HG02970 (cell line): ENCODE measurements around the gene TCEA3.

Experiments
- ATAC-seq: cut with Tn5 transposase; IDR thresholded peaks from one replicate; pipeline ENCODE4 v1.9.1; 2021; ENCODE audit warnings: mild to moderate bottlenecking, moderate library complexity, moderate number of reproducible peaks; ENCODE audit not compliant: unreplicated experiment, low FRiP score

The TCEA3 gene

DNA sequence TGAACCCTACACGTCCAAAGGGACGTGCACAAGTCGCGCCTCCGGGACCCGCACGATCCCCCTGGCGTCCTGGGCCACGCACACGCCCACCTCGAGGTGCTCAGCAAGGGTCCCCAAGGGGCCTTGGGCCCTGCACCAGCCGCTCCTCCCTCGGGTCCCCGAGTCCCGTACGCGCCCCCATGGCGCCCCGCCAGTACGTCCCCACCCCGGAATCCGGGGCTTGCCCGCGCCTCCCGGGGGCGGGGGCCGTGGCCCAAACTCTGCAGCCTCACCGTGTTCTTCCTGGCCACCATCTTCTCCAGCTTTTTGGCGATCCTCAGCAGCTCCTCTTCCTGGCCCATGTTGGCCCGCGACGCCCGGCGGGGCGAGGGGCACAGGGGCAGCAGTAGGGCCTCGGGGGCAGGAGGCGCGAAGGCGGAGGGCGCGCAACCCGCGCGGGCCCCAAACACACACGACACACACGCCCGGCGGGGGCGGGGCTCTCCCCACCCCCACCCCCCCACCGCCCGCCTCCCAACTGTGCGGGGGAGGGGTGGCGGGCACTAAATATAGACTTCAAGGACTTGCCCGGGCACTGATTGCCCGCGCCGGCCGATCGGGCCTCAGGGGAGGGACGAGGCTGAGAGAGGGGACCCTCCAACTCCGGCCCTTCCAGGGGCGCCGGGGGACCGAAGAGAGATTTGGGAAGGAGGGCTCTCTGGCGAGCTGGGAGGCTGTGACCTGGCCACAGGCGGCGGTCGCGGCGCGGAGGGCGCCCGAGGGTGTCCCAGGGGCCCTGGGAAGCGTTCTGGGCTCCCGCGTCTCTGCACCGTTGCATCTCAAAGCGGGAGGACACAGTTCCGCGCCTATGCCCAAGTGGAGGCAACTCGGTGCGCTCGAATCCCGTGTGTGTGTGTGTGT, at the start of gene TCEA3:
TCEA3 (minus strand) TSS at position 456 of the 900 bp plus-strand sequence; CDS start at position 341, 115 bp downstream.
- no peak for ATAC-seq

DNA sequence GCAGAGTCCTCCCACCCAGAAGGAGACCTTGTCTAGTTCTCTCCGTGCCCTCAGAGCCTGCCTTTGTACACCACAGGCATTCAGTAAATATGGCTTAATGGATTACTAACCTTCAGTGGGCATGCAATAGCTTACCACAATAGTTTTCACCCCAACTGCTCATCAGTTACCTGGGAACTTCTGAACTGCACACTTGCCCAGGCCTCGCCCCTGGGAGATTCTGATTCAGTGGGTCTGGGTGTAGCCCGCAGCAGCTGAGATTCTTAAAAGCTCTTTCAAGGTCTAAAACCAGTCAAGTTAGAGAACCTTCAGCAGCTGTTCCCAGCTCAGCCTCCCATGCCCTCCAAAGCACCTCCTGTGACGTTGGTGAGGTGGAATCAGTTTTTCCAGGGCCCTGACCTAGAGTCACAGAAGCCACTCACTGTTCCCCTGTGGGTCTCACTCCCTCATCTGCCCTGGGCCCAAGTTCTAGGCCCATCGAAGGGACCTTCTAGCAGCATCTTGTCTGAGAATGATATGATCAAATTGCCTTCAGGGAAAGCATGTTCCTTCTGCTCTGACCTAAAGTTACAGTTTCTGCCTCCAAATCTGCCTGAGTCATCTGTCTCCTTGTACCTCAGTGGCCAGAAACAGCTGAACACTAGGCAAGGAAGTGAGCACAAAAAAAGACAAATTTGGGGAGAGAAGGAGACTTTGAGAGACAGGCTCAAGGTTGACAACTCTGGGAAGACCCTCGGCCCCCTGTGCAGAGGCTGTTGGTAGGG, 48.7 kb upstream of the TCEA3 start:
- no peak for ATAC-seq

GRCh38 chr1:23472351-23473036, 47.9 kb upstream of the TCEA3 start:
- ATAC-seq = no peak

DNA sequence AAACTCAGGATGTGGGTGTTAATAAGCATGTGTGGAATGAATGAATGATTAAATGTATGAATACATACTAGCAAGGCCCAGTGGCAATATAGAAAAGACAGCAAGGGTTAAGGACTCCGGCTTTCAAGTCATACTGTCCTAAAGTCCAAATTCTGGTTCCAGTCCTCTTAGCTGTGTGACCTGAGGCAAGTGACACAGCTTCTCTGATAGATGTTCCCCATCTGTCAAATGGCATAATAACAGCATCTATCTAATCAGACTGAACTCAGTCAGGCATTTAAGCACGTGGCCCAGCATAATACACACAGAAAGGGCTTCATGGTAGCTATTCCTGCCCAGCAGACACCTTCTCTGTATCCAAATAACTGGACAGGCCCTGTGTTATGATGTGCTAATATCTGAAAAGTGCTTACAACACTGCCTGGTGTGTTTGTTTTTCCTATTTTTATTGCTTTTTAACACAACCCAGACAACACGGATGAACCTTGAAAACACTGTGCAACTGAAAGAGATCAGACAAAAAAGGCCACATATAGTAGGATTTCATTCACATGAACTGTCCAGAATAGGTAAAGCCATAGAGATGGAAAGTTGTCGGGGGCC, 47.0 kb upstream of the TCEA3 start:
- no peak for ATAC-seq

- no peak for ATAC-seq
These were observed 45.9 kb upstream of the TCEA3 start for GRCh38 chr1:23470282-23471070.

DNA sequence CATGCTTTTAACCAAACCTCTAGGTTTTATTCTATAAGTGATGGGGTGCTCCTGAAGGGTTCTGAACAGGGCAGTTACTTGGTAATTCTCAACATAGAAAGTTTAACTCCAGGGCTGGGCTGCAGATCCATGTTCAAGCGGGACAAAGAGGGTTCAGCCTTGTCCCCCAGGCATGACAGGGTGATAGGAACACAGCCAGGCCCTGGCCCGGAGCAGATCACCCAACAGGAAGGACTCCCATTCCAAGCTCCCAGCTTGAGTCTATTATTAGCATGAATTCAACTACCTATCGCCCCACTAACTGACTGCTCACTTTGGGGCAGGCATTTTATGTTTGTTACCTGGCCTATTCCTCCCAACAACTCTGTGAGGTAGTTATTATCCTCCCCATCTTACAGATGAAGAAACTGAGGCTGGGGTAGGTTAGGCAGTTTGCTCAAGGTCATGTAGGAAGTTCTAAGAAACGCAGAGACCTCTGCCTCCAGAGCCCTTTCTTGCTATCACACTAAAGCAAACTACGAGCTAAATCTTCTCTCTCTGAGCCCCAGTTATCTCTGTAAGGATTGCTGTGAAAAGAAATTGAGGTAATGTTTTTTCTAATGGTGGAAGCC, 44.9 kb upstream of the TCEA3 start:
- ATAC-seq = no peak

DNA sequence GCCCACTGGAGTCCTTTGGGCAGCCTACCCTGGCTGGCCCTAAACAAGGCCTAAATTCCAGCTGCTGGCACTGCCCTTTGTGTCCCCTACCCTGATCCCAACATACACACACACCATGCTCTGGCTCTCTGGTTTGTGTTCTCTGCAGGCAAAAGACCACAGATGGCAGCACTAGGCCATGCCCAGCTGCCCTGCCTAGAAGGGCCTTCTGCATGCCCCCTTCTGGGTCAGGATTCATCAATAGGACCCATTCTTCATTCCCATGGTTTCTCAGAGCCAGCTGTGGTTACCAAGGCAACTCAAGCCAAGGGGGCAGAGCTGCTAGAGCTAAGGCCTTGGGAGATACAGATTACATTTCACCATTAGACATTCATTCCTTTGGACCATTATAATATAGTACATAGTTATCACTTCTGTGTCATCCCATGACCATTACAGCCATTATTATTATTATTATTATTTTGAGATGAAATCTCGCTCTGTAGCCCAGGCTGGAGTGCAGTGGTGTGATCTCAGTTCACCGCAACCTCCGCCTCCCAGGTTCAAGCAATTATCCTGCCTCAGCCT, 42.0 kb upstream of the TCEA3 start:
- ATAC-seq = no peak

- ATAC-seq = no peak
These were observed 38.7 kb upstream of the TCEA3 start for GRCh38 chr1:23463286-23463685.

DNA sequence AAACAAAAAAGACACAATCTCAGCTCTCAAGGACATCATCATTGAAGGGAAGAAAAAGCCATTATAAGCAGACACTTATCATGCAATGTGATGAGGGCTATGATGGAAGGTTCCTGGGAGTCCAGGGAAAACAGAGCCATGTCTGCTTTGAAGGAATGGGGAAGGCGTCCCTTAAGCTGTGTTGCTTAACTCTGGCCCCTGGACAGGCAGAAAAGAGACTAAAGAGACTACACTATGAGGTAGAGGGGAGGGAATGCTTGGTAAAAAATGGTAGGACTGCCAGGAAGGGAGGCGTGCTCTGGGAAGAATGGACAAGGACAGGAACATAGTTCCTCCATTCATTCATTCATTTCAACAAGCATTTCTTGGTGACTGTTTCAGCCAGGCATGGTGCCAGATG, 38.2 kb upstream of the TCEA3 start:
- ATAC-seq = no peak

GRCh38 chr1:23461050-23461449, 36.5 kb upstream of the TCEA3 start:
- no peak for ATAC-seq

- ATAC-seq = no peak
These were observed 36.0 kb upstream of the TCEA3 start for GRCh38 chr1:23460519-23460918.

- ATAC-seq = no peak
These were observed 34.8 kb upstream of the TCEA3 start for GRCh38 chr1:23459338-23459757.

DNA sequence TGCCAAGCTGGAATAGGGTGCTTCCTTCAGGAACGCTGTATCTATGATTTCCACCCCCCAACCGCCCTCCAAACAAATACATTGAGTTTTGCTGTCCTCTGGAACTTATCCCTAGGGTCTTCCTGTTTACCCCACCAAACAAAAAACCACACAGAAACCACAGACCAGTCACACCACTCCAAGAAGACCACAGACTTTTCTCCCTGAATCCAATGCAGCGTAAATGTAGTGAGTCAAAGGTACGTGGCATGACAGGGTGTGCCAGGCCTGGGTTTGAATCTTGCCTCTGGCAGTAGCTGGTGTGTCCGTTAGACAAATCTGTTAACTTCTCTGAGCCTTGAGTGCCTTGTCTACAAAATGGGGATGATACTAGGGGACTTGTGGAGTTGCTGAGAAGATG, 31.7 kb upstream of the TCEA3 start:
- no peak for ATAC-seq

- no peak for ATAC-seq
These were observed 29.0 kb upstream of the TCEA3 start for GRCh38 chr1:23453455-23454000.

- no peak for ATAC-seq
These were observed 27.5 kb upstream of the TCEA3 start for GRCh38 chr1:23452011-23452411.

DNA sequence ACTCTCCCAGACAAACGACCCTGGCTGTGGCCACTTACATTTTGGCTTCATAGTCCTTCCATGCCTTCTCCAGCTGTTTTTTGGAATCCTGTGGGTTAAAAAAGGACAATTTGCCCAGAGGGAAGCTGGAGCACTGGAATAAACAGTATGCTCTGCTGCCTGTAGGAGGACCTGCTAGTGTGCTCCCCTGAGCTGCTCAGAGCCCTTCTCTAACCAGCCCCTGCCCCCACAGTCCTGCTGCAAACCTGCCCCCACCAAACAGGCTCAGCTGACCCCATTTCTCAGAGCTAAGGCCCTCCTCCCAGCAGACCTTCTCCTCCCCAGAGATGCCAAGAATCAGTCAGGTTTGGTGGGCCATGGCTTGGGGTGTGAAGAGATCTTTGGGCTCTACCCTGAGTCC, 26.9 kb upstream of the TCEA3 start:
- no peak for ATAC-seq

GRCh38 chr1:23450894-23451293, 26.3 kb upstream of the TCEA3 start:
- no peak for ATAC-seq

GRCh38 chr1:23449958-23450357, 25.4 kb upstream of the TCEA3 start:
- ATAC-seq = no peak

DNA sequence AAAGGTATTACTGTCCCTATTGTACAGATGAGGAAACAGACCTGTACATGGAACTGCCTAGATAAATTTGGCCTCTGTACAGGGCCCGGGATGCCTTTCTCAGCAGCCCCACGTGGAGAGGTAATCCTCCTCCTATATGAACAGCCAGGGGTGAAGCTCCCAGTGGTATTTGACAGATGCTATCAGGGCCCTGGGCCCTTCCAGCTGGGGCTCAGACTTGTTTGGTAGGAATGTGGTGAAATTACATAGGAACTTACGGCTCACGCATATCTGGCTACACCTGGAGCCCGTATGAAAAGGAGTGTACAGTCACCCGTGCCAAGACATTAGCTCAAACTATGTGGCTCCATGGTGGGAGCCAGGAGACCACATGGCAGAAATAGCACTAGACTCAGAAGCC, 24.8 kb upstream of the TCEA3 start:
- no peak for ATAC-seq
